ENCODE data around the gene TECTB.

DNA sequence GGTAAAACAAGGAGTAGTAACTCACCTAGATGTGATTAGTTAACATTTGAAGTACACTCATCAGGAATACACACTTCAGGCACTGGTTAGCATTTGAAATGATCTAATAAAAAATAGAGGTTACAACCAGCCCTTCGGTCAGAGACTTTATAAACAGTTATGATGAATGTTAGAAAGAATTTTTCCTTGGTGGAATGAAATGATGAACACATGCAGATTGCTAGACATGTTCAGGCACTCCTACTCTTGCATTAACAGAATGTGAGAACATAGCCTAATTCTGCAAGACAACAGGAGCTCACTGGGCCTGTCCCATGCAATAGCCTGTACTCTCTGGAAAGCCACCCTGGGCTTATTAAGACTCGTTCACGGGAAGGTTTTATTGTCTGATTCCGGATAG, 47.3 kb upstream of the TECTB start:
- TF ChIP-seq YY1 (IDR thresholded peaks at IDR 0.05; ENCODE audit: insufficient read depth, insufficient read length) (no peak), SUZ12 (IDR thresholded peaks at IDR 0.05; ENCODE audit: extremely low read depth, insufficient read depth, insufficient read length) (no peak), ZNF274 (IDR thresholded peaks at IDR 0.05; ENCODE audit: low read depth, low read length) (no peak)
